Superior temporal gyrus (tissue), 1 donor: ENCODE data around the gene CYP17A1.
"Not testable (repeated sequence)": the region's sequence is repeated elsewhere in the genome, so short reads cannot be mapped to it uniquely, and the experiment has no call there.

Source experiments
- DNase-seq: peaks from one replicate; pipeline ENCODE4 v3.0.0-alpha.2; 2016; ENCODE audit errors: extremely low spot score

The CYP17A1 gene, protein sequence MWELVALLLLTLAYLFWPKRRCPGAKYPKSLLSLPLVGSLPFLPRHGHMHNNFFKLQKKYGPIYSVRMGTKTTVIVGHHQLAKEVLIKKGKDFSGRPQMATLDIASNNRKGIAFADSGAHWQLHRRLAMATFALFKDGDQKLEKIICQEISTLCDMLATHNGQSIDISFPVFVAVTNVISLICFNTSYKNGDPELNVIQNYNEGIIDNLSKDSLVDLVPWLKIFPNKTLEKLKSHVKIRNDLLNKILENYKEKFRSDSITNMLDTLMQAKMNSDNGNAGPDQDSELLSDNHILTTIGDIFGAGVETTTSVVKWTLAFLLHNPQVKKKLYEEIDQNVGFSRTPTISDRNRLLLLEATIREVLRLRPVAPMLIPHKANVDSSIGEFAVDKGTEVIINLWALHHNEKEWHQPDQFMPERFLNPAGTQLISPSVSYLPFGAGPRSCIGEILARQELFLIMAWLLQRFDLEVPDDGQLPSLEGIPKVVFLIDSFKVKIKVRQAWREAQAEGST

DNA sequence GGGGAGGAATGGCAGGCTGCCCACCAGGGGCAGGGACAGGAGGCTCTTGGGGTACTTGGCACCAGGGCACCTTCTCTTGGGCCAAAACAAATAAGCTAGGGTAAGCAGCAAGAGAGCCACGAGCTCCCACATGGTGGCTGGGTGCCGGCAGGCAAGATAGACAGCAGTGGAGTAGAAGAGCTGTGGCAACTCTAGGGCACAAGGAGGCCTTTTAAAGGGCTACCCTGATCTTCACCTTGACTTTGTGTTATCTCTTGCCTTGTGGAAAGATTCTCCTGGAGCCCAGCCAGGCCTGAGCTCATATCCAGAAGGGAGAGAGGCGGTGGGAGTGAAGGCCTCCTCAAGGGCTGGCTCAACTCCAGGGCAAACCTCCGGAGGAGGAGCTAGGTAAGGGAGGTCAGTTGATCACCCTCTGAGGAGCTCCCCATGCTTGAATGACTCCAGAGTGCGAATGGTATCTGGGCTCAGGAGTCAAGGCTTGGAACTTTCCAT is at the start of gene CYP17A1:
TSS of gene CYP17A1 (minus strand) at position 184 of the 492 bp plus-strand sequence. CDS start at position 132, 52 bp downstream.
- no peak for DNase-seq

- DNase-seq: no peak
These were observed 43.0 kb upstream of the CYP17A1 start for GRCh38 chr10:102880256-102880655.

GRCh38 chr10:102878629-102879028 is 41.4 kb upstream of the CYP17A1 start:
- no peak for DNase-seq

- DNase-seq: no peak
These were observed 39.5 kb upstream of the CYP17A1 start for GRCh38 chr10:102876747-102877153.

DNA sequence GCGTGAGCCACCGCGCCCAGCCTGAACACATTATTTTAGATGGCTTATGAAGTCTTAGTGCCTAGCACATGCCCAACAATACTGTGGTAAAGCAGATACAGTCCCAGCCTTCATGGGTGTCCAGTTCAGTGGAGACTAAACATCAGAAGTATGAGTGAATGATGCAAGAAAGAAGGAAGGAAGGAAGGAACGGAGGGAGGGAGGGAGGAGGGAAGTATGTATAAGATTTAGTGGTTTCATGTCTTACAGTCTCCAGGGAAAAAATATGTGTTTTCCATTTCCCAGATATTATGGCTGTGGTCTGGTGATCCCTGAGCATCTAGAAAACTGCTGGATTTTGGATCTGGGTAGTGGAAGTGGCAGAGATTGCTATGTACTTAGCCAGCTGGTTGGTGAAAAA is 35.0 kb upstream of the CYP17A1 start:
- no peak for DNase-seq

DNA sequence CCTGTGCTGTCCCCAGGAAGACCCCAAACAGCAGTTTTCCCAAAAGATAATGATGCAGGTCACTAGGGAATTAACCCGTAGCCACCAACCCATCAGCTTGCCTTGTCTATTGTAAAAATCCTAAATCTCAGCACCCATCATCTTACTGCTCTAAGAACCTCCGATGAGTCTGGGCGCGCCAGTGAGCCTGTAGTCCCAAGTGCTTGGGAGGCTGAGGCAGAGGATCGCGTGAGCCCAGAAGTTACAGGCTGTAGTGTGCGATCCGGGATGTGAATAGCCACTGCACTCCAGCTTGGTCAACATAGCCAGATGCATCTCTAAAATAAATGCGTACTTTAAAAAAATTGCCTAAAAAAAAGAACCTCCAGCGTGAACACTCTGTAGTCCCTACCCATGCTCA is 33.0 kb upstream of the CYP17A1 start:
- DNase-seq: no peak

GRCh38 chr10:102869258-102870198 is 32.3 kb upstream of the CYP17A1 start, which contains the start of gene AS3MT:
Gene AS3MT (plus strand): TSS chr10:102869470. CDS start chr10:102869593, 123 bp downstream.
- no peak for DNase-seq

GRCh38 chr10:102868911-102869257 is 31.7 kb upstream of the CYP17A1 start:
- peak; percentile 34 for DNase-seq

DNA sequence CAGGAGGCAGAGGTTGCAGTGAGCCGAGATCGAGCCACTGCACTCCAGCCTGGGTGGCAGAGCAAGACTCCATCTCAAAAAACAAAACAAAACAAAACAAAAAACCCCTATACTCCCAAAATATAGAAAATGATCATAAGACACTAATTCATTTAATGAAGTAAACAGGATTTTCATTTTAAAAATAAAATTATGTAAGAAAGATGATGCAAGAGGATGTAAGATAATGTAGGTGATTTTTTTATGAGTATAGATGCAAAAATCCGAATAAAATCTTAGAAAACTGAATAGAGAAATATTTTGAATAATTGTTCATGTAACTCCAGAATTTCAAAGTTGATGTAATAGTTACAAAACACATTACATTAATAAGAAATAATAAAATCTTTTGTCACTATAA is 28.4 kb upstream of the CYP17A1 start:
- DNase-seq: no peak

DNA sequence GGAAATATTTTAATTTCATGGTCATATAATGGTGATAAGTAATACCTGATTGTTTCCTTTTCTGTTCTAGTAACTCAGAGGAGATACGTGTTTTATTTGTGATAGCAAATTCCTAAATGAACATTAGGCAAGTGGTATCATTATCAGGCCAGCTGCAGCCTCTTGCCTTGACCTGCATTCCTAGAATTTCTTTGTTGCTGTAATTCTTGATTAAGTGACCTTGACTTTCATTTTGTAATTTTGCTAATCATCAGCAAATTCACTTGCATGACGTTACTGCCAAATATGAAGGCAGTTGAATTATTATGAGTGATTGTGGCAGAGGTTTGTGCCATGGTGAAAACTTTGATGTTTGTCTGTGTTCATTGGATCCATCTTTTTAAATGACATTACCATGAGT is 26.4 kb upstream of the CYP17A1 start:
- no peak for DNase-seq

DNA sequence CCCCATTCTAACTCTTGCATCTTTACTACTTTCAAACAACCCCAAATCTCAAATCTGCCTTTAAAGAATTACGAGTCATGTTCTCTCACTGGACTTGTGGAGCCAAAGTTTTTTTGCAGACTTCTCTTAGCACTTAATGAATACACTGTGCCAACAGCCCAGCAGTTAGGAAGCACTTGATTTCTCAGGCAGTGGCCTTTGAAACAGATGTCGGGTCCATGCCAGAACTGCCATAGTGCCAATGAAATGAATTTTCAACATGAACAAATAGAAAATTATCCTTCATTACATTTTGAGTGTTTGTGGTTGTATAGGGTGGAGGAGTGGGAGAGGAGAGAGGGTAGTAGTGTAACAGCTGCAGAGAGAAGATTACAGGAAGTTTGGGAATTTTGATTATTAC is 22.7 kb upstream of the CYP17A1 start:
- DNase-seq: no peak

DNA sequence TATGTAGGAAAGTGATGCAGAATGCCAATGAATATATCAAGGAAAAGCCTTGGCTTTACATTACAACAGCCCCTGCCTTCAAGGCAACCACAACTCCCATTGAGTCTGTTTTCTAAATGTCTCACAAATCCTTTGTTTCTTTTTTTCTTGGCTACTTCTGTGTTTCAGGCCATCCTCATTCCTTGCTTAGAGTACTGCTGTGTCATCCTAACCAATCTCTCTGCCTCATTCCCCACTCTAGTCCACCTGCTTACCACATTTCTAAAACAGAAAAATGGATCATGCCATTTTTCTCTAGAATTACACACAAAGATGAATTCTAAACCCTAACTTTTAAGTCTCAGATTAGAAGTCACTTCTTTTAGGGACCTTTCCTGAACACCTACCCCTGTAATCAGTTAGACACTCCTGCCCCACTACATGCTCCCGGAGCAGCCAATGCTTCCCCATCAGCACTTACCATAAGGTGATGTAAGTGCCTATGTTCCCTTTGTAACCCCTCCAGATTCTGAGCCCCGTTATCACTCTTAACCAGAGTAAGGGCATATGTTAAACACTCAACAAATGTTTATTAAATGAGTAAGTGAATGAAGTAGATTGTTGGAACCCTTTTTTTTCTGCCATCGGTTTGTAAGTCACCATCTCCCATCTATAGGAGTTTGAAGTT is 19.7 kb upstream of the CYP17A1 start:
- no peak for DNase-seq

- not testable (repeated sequence) for DNase-seq
These were observed 18.7 kb upstream of the CYP17A1 start for GRCh38 chr10:102855731-102856436.

DNA sequence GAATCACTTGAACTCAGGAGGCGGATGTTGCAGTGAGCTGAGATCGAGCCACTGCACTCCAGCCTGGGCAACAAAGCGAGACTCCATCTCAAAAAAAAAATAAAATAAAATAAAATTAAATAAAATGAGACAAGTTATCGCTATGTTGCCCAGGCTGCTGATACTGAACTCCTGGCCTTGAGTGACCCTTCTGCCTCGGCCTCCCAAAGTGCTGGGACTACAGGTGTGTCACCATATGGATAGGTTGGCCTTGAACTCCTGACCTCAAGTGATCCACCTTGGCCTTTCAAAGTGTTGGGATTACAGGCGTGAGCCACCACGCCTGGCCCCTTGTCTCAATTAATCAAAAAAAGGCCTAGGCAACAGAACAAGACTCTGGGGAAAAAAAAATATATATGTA is 16.0 kb upstream of the CYP17A1 start:
- DNase-seq: not testable (repeated sequence)

DNA sequence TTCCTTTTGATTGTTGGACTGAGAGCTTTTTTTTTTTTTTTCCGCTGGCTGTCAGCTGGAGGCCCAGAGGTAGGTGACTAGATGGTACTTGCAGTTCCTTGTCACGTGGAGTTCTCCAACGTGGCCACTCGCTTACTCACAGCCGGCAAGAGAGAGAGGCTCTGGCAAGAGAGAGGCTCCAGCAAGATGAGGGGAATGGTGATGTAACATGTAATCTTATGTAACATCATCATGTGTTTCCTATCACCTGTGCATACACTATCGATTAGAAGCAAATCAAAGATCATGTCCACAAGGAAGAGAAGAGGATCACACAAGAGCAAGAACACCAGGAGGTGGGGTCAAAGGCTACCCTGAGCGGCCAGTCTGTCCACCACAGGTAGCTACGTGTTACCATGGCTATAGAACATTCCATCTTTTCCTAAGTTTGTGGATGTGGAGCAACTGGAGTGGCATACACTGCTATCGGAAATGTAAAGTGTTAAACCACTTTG is 12.9 kb upstream of the CYP17A1 start:
- DNase-seq: no peak

DNA sequence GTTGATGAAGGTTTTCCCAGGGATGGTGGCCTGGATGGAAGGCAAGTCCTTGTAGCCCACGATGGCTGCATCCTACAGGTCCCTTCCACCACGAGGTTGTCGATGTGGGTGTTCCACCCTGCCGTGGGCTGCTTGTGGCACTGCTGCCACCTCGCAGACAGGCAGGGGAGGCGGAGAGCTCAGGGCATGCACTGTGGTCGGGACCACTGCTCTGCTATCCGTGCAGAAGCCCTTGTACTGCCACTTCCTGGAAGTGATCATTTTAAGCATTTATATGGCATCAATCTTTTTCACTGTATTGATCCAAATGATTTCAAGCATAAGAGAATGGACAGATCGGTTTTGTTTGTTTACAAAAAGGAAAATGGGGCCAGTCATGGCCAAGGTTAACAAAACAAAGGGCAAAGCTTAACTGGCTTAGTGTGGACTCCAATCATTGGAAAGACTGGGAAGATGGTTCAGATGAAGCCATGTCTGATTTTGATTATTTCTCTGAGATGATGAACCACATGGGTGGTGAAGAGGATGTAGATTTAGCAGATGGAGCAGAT is 8.2 kb upstream of the CYP17A1 start:
- DNase-seq: no peak

DNA sequence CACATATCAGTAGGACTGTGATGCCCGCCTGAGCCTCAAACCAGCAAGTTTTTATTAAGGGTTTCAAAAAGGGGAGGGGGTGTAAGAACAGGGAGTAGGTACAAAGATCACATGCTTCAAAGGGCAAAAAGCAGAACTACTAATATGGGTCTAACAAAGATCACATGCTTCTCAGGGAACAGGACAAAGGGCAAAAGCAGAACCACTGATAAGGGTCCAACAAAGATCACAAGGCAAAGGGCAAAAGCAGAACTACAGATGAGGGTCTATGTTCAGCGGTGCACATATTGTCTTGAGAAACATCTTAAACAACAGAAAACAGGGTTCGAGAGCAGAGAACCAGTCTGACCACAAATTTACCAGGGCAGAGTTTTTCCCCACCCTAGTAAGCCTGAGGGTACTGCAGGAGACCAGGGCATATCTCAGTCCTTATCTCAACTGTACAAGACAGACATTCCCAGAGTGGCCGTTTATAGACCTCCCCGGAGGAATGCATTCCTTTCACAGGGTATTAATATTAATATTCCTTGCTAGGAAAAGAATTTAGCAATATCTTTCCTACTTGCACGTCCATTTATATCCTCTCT is 7.1 kb upstream of the CYP17A1 start:
- DNase-seq: not testable (repeated sequence)

DNA sequence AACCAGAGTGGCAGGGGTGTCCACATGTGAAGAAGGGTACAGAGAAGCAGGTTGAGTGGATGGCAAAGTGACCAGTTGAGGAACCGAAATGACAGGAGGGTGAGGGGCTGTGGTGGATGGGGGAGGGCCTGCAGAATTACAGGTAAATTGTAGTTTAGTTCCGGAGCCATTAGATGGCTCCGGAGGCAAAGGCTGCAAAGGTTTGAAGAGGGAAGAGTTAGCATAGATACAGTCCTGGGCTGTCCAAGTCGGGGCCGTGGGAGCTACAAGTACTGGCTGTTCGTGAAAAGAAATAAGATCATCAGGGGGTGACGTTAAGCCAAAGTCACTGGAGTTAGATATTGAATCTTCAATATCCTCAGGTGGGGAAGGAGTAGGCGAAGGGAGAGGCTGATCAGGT is 5.9 kb upstream of the CYP17A1 start:
- DNase-seq: not testable (repeated sequence)

DNA sequence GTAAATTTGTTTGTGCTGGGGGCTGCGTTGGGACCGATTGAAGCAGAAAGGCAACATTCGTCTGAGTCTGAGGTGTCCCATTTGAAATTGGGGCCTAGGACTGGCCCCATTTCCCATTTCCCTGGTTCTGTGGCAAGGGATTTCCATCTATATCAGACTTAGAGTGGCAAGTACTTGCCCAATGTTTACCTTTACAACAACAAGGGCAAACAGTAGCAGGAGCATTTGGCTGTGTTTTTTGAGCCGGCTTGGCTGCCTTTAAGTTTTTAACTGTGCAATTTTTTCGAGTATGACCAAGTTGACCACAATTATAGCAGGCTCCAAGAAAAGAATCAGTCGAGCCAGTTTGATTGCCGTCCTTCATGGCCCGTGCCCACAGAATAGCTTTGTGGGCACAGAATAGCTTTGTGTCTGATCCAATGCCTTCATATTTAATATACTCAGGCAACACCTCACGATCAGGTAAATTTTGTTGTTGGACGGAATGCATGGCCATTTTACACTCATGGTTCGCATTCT is 4.7 kb upstream of the CYP17A1 start:
- no peak for DNase-seq
